Astrocyte (in vitro differentiated cells and primary cell): ENCODE measurements around the gene RUFY1.

Source experiments
- CTCF ChIP-seq: IDR thresholded peaks from 2 replicates; pipeline ENCODE4 v1.5.1; 2011; ENCODE audit warnings: low read depth, mild to moderate bottlenecking, inconsistent platforms, low read length, moderate library complexity; ENCODE audit not compliant: insufficient read depth
- EZH2 ChIP-seq: IDR thresholded peaks from 2 replicates; pipeline ENCODE4 v1.6.1; 2012; ENCODE audit warnings: mild to moderate bottlenecking, low read length, inconsistent platforms; ENCODE audit not compliant: insufficient read depth

- no peak for TF ChIP-seq CTCF
- TF ChIP-seq EZH2 = no peak
Observed at GRCh38 chr5:179603308-179603707, 53.0 kb downstream of the RUFY1 start.
